Measurements from ENCODE around the gene F8.
A peak's percentile ranks its signal among the peaks of the same experiment; 100 is the strongest.
"Not testable (repeated sequence)": the region's sequence is repeated elsewhere in the genome, so short reads cannot be mapped to it uniquely, and the experiment has no call there.

Gene F8

GRCh38 chrX:154988719-154989118 lies 33.8 kb downstream of the F8 start:
- DNase-seq (ENCODE audit: insufficient read length, low spot score) (no peak), FAIRE-seq (no peak)

GRCh38 chrX:154987940-154988339 lies 34.6 kb downstream of the F8 start:
- no peak for DNase-seq (ENCODE audit: insufficient read length, low spot score)
- FAIRE-seq, result no peak

- no peak for FAIRE-seq
- DNase-seq (ENCODE audit: insufficient read length, low spot score), result no peak
Observed at GRCh38 chrX:154986826-154987575, 35.5 kb downstream of the F8 start.

- DNase-seq (ENCODE audit: insufficient read length, low spot score) (no peak), FAIRE-seq (no peak)
Observed at GRCh38 chrX:154981116-154981411, 41.5 kb downstream of the F8 start.

- no peak for FAIRE-seq
- peak; percentile 32 for DNase-seq (ENCODE audit: insufficient read length, low spot score)
Observed at GRCh38 chrX:154980330-154981115, 42.0 kb downstream of the F8 start.

GRCh38 chrX:154979629-154980028 lies 42.9 kb downstream of the F8 start:
- DNase-seq (ENCODE audit: insufficient read length, low spot score) (no peak), FAIRE-seq (no peak)

GRCh38 chrX:154968353-154968752 lies 54.2 kb downstream of the F8 start:
- DNase-seq (ENCODE audit: insufficient read length, low spot score) (no peak), FAIRE-seq (no peak)

- peak; percentile 5 for DNase-seq (ENCODE audit: insufficient read length, low spot score)
- no peak for FAIRE-seq
Observed at GRCh38 chrX:154967603-154968002, 54.9 kb downstream of the F8 start.

GRCh38 chrX:154961947-154962346 lies 60.6 kb downstream of the F8 start:
- no peak for DNase-seq (ENCODE audit: insufficient read length, low spot score)

GRCh38 chrX:154955799-154956198 lies 66.7 kb downstream of the F8 start:
- FAIRE-seq; DNase-seq (ENCODE audit: insufficient read length, low spot score): not testable (repeated sequence)

More at GRCh38 chrX:154961947-154962346, 60.6 kb downstream of the F8 start:
- no peak for FAIRE-seq

GRCh38 chrX:154939265-154939664 lies 83.3 kb downstream of the F8 start:
- FAIRE-seq, result peak; percentile 92

GRCh38 chrX:154924771-154925170 lies 97.8 kb downstream of the F8 start:
- not testable (repeated sequence) for DNase-seq (ENCODE audit: insufficient read length, low spot score); FAIRE-seq

More at GRCh38 chrX:154939265-154939664, 83.3 kb downstream of the F8 start:
- not testable (repeated sequence) for DNase-seq (ENCODE audit: insufficient read length, low spot score)

GRCh38 chrX:154918060-154918483 lies 104.5 kb downstream of the F8 start:
- DNase-seq (ENCODE audit: insufficient read length, low spot score), result peak; percentile 43
- FAIRE-seq, result no peak

GRCh38 chrX:154914052-154914451 lies 108.5 kb downstream of the F8 start:
- no peak for FAIRE-seq
- DNase-seq (ENCODE audit: insufficient read length, low spot score), result no peak

GRCh38 chrX:154910528-154910927 lies 112.0 kb downstream of the F8 start:
- not testable (repeated sequence) for DNase-seq (ENCODE audit: insufficient read length, low spot score)

GRCh38 chrX:154910048-154910447 lies 112.5 kb downstream of the F8 start:
- FAIRE-seq; DNase-seq (ENCODE audit: insufficient read length, low spot score): not testable (repeated sequence)

More at GRCh38 chrX:154910528-154910927, 112.0 kb downstream of the F8 start:
- not testable (repeated sequence) for FAIRE-seq

- FAIRE-seq (no peak), DNase-seq (ENCODE audit: insufficient read length, low spot score) (no peak)
Observed at GRCh38 chrX:154908821-154909220, 113.7 kb downstream of the F8 start.

GRCh38 chrX:154902408-154902807 lies 120.1 kb downstream of the F8 start:
- FAIRE-seq (no peak), DNase-seq (ENCODE audit: insufficient read length, low spot score) (no peak)

- no peak for FAIRE-seq
- no peak for DNase-seq (ENCODE audit: insufficient read length, low spot score)
Observed at GRCh38 chrX:154900323-154900722, 122.2 kb downstream of the F8 start.

GRCh38 chrX:154892296-154892695 lies 130.2 kb downstream of the F8 start:
- DNase-seq (ENCODE audit: insufficient read length, low spot score) (no peak), FAIRE-seq (no peak)

- FAIRE-seq, result no peak
- DNase-seq (ENCODE audit: insufficient read length, low spot score), result no peak
Observed at GRCh38 chrX:154890990-154891639, 131.4 kb downstream of the F8 start.

Measured in HTR-8/SVneo (cell line).